ENCODE data around the gene NOS2.

NOS2 gene

GRCh38 chr17:27816946-27817345, 16.6 kb upstream of the NOS2 start:
- Histone ChIP-seq H3K27ac (ENCODE audit: low read depth, low read length) (no peak overlapping the region), H3K4me2 (ENCODE audit: low read length) (no peak overlapping the region), H3K9me3 (ENCODE audit: control insufficient read depth, insufficient read depth, low read length) (no peaks in the 10 kb centered on the region), H3K9me2 (replicated peaks; ENCODE audit: control insufficient read depth, low read length) (no peaks in the 10 kb centered on the region), H3K79me2 (ENCODE audit: control insufficient read depth, low read length) (no peaks in the 10 kb centered on the region), H3K4me3 (ENCODE audit: low read length) (no peak overlapping the region), H3K27me3 (ENCODE audit: control insufficient read depth, low read length) (peaks cover 7% of the 10 kb centered on the region; the same call in 1 of the 2 replicates), H3F3A (ENCODE audit: control insufficient read depth, insufficient read depth) (no peaks in the 10 kb centered on the region), H4K20me1 (ENCODE audit: control insufficient read depth, insufficient read depth, low read depth, low read length) (no peaks in the 10 kb centered on the region), H3K36me3 (ENCODE audit: control insufficient read depth, low read length) (no peaks in the 10 kb centered on the region), H3K4me1 (ENCODE audit: control insufficient read depth, low read length) (no peaks in the 10 kb centered on the region)
- TF ChIP-seq EZH2phosphoT487 (IDR thresholded peaks at IDR 0.05; ENCODE audit: borderline replicate concordance, low read length) = no peak
- no peak for TF ChIP-seq CTCF (IDR thresholded peaks at IDR 0.05; ENCODE audit: low read depth, low read length, poor library complexity, severe bottlenecking)

DNA sequence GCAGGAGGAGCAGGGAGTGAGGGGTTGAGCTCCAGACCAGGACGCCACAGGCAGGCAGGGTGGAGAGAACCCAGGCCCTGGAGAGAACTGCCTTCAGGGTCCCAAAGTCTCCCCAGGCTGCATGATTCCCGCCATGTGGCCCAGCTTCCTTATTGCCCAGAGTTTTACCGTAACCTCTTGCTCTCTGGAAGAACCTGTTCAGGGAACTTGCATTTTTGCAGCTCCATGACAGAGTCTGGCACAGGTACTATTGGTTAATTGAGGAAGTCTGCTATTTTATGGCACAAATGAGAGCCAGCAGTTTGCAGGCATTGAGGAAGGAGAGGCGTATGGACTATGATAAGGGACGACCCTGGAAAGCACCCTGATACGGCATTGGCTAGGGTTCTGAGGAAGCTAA, 11.6 kb upstream of the NOS2 start:
- Histone ChIP-seq H3K27ac (ENCODE audit: low read depth, low read length) (no peak overlapping the region), H3K9me2 (replicated peaks; ENCODE audit: control insufficient read depth, low read length) (no peaks in the 10 kb centered on the region), H3K4me3 (ENCODE audit: low read length) (no peak overlapping the region), H3K9me3 (ENCODE audit: control insufficient read depth, insufficient read depth, low read length) (no peaks in the 10 kb centered on the region), H4K20me1 (ENCODE audit: control insufficient read depth, insufficient read depth, low read depth, low read length) (no peaks in the 10 kb centered on the region), H3K36me3 (ENCODE audit: control insufficient read depth, low read length) (no peaks in the 10 kb centered on the region), H3F3A (ENCODE audit: control insufficient read depth, insufficient read depth) (no peaks in the 10 kb centered on the region), H3K27me3 (ENCODE audit: control insufficient read depth, low read length) (no peaks in the 10 kb centered on the region), H3K4me1 (ENCODE audit: control insufficient read depth, low read length) (peaks cover 15% of the 10 kb centered on the region), H3K79me2 (ENCODE audit: control insufficient read depth, low read length) (no peaks in the 10 kb centered on the region), H3K4me2 (ENCODE audit: low read length) (no peak overlapping the region)
- TF ChIP-seq EZH2phosphoT487 (IDR thresholded peaks at IDR 0.05; ENCODE audit: borderline replicate concordance, low read length) (no peak), CTCF (IDR thresholded peaks at IDR 0.05; ENCODE audit: low read depth, low read length, poor library complexity, severe bottlenecking) (no peak)

GRCh38 chr17:27810902-27811557, 10.7 kb upstream of the NOS2 start:
- H3K27ac ChIP-seq (ENCODE audit: low read depth, low read length) = no peak overlapping the region
- peaks cover 19% of the 10 kb centered on the region for H3K4me1 ChIP-seq (ENCODE audit: control insufficient read depth, low read length)
- no peaks in the 10 kb centered on the region for H4K20me1 ChIP-seq (ENCODE audit: control insufficient read depth, insufficient read depth, low read depth, low read length)
- H3F3A ChIP-seq (ENCODE audit: control insufficient read depth, insufficient read depth) = no peaks in the 10 kb centered on the region
- H3K9me3 ChIP-seq (ENCODE audit: control insufficient read depth, insufficient read depth, low read length) = no peaks in the 10 kb centered on the region
- no peaks in the 10 kb centered on the region for H3K27me3 ChIP-seq (ENCODE audit: control insufficient read depth, low read length)
- H3K4me2 ChIP-seq (ENCODE audit: low read length) = no peak overlapping the region
- H3K9me2 ChIP-seq (replicated peaks; ENCODE audit: control insufficient read depth, low read length) = no peaks in the 10 kb centered on the region
- no peak for TF ChIP-seq CTCF (IDR thresholded peaks at IDR 0.05; ENCODE audit: low read depth, low read length, poor library complexity, severe bottlenecking)
- TF ChIP-seq EZH2phosphoT487 (IDR thresholded peaks at IDR 0.05; ENCODE audit: borderline replicate concordance, low read length) = no peak
- no peaks in the 10 kb centered on the region for H3K79me2 ChIP-seq (ENCODE audit: control insufficient read depth, low read length)
- H3K36me3 ChIP-seq (ENCODE audit: control insufficient read depth, low read length) = no peaks in the 10 kb centered on the region
- H3K4me3 ChIP-seq (ENCODE audit: low read length) = no peak overlapping the region
